CD1c-positive myeloid dendritic cell (primary cell): ENCODE data around the gene ATP2C1.

Experiments
- DNase-seq: peaks from one replicate; pipeline ENCODE4 v3.0.0-alpha.2; 2016; ENCODE audit errors: extremely low spot score

ATP2C1 gene

DNA sequence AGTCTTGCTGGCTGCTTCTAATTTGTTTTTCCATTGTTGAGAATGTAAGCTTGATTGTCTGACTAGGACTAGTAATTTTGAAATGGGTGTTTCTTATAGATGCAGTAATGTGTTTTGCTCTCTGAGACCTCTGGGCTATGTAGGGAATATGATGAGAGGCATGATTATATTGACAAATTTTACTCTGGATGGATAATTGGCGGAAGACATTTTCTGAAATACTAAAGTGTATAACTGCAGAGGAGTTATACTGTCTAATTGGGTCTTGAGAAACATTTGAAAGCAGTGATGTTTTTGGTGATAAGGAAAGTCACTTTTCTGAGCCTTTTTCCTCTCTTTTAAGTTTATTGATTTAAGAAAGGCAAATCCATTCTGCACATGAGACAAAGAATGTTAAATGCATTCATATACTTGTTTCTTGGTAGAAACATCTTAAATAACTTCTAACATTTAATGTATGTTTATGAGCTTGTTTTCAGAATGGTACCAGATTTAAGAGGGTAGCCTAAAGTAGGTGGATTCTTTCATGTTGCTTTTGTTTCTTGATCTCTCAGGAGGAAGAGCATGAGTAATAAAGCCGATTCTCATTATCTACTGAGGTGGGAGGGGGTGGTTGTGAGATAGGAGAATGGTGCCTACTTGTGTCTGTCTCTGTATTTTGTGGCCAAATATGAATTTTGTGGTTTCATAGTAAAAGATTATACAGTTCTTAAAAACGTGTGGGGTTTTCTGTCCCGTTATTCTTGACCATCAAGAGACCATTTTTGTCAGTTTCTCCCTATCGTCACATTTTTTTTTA, 2.0 kb downstream of the ATP2C1 start:
- no peak for DNase-seq

DNA sequence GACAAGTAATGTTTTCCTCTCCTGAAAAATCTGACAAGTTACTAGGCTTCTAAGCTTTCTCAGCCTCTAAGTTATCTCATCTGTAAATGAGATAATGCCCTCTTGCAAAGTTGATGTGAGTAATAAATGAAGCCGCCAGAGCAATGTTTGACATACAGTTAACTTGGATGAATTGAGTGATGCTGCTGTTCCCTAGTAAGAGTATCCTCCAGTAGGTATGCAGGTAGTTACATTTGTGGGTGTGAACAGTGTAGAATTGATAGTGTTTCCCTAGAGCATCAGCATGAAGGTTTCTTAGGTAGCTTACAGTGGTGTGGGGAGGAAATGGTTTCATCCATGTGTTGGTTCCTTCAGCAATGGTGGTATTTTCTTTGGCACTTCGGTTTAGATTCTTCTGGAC, 3.4 kb downstream of the ATP2C1 start:
- no peak for DNase-seq

DNA sequence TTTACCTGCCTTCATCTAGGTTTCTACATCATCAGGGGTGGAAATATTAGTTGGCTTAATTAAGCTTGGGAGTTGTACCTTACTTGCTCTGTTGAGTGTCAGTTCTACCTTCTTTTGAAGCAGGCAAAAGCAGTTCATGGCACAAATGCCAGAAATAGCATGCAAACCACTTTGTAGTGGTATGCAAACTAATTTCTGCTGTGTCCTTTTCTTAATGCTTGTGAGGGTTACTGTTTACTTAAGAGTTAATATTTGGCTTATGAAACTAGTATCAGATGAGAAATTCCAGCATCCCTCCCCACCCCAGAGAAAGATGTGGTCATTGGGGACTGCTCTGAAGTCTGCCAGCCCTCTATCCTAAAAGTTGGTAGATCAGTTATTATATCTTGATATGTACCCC, 7.1 kb downstream of the ATP2C1 start:
- DNase-seq: no peak

DNA sequence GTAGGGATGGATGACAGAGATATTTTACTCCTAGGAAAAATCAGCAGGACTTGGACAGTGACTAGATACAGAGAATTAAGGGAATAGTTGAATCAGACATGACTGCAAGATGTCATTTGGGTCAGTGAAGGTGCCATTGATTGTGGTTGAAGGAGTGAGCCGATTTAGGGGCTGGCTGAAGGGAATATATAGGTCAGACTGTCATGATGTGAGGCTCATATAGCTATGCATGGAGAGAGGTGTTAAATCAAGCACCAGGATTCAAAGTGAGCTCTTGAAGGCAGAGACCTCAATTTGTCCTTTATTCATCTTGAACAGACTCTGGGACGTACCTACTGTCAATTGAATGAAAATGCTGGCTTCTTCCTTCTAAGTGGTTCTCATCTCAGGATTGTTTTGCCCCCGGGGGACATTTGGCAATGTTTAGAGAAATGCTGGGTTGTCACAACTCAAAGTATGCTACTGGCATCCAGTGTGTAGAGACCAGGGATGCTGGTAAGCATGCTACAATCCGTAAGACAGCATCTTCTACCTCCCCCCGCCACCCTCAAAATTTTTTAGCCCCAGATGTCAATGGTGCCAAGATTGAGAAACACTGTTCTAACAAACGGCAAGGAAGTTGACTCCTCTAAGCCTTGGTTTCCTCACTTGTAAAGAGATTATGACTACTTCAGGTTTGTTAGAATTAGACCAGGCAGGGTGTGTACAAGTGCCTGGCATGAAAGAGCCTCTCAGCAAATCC, 7.8 kb downstream of the ATP2C1 start:
- DNase-seq: no peak

DNA sequence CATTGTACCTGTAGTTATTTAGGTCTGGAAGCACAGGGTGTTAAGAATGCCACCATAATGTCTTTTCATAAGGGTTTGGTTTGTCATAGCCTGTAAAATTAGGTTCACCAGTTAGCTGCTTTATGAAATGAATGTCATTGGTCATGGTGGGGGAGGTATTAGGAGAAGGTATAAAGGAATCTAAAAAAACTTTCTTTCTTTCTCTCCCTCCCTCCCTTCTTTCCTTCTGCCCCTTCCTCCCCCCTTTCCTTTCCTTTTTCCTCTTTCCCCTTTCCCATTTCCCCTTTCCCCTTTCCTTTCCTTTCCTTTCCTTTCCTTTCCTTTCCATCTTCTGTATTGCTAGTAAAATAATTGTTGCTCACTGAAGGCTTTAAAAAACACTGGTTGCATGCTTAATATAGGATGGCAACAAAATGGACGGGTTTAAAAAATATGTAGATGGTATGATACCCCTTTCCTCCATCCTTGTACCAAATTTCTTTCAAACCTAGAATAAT, 9.6 kb downstream of the ATP2C1 start:
- DNase-seq: no peak

DNA sequence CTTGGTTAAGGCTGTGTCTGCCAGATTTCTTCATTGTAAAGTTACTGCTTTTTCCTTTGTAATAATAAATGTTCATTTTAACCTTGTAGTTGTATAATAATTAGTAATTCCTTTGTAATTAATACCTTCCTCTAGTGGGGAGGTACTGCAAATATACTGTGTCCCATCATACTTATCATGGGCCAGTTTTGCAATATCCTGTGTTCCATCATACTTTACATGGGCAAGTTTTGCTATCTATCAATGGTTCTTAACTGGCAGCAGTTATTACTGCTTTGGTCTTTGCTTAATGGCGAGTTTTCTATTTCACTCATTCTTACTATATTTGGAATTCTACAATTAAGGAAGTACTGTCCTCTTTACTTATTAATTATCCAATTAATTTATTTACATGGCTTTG, 10.6 kb downstream of the ATP2C1 start:
- no peak for DNase-seq

DNA sequence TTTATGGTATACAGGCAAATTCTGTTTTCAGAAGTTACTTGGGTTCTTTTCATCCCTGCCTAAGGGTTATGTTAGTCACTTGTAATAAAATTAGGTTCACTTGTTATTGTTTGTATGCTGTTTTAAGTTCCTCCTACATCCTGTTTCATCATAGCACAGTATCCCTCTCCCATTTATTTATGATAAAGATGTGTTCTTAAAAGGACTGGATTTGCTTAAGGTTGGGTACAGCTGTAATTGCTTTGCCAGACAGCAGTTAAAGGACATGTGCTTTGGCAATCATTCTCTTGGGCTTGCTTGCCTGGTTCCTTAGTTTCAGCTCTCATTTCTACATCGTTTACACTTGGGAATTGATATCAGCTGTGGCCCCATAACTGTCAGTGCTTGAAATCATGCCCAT, 11.7 kb downstream of the ATP2C1 start:
- DNase-seq: no peak

DNA sequence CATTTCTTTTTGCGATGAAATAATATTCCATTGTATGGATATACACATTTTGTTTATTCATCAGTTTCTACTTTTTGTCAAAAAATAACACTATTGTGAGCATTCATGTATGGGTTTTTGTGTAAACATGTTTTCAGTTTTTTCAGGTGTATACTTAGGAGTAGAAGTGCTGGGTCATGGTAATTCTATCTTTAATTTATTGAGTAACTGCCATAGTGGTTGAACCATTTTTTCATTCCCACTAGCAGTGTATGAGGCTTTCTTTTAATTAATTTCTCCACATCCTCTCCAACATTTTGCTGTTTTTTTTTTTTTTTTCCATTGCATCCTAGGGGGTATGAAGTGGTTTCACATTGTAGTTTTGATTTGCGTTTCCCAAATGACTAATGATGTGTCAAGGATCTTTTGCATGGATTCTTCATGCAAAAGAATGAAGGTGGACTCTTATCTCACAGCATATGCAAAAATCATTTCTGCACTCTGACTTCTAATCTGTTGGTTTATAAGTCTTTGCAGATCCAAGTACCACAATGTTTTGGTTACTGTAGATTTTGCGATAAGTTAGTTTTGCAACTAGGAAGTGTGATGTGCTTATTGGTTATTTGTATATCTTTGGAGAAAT, 12.6 kb downstream of the ATP2C1 start:
- DNase-seq: no peak

DNA sequence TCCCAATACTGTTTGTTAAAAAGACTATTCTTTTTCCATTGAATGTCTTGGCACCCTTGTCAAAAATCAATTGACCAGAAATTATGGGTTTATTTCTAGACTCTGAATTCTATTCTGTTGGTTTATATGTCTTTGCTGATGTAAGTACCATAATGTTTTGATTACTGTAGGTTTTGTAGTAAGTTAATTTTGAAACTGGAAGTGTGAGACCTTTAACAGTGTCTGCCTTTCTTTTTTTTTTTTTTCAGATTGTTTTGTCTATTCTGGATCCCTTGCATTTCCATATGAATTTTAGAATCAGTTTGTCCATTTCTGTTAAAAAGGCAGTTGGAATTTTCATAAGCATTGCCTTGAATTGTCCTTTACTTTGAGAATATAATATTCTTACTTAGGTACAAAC, 13.6 kb downstream of the ATP2C1 start:
- DNase-seq: no peak

DNA sequence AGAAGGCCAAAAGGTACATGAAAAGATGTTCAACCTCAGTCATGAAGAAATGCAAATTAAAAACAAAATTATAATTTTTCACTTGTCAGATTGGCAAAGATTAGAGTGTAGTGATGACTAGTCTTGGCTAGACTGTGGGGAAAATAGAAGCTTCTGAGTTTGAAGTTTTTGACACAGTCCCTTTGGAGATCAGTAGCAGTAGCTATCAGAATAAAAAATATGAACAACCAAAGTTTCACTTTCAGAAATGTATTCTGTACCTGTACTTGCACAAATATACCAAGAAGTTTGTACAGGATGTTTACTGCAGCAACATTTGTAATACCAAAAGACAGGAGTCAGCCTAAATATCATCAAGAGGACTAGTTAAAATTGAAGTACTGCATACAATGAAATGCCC, 14.1 kb downstream of the ATP2C1 start:
- no peak for DNase-seq

DNA sequence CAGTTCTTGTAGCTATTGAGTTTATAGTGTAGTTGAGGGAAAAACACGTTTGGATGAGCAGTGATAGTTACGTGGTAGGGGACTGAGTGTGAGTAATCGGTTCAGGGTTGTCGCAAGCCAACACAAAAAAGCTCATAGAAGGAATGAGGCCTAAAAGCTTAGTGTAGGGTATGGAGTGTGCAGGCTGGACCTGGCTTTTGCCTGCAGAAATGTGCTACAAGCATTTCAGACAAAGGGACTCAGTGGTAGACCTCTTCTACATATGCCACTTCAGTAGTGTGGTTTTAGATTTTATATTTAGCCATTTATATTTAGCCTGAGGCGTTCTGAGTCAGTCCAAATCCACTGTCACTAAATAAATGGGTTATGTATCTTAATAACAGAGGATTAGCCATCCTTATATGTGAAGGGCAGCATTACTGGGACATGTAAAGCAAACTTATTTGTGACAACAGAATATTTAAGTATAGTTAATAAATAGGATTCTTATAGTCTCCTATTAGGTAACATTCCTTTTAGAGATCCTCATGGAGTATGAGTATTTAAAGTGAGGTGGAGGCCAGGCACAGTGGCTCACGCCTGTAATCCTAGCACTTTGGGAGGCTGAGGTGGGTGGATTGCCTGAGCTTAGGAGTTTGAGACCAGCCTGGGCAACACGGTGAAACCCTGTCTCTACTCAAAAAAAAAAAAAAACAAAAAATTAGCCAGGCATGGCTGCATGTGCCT, 21.8 kb downstream of the ATP2C1 start:
- no peak for DNase-seq

DNA sequence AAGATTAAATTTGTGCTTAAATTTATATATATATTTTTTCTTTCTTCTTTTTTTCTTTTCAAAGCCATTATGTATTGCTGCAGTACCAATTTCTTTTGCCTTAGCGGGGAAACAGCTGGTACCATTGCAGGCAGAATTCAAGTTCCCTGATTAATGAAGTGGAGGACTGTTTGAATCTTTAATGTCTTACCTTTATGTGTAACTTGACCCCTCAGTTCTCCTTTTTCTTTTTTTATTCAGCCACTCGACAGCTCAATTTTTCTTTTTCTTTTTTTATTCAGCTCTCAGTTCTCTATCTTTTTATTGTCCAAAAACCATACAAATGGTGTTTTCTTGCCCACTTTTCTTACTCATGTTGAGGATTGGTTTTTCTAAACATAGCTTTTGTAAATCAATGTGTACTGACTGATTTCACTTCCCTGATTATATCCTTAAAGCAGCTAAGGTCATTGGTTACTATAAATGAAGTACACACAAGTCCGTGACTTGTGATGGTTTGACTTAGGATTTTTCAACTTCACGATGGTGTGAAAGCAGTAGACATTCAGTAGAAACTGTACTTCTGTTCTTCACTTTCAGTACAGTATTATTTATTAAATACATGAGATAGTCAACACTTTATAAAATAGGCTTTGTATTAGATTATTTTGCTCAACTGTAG, 22.8 kb downstream of the ATP2C1 start:
- no peak for DNase-seq

DNA sequence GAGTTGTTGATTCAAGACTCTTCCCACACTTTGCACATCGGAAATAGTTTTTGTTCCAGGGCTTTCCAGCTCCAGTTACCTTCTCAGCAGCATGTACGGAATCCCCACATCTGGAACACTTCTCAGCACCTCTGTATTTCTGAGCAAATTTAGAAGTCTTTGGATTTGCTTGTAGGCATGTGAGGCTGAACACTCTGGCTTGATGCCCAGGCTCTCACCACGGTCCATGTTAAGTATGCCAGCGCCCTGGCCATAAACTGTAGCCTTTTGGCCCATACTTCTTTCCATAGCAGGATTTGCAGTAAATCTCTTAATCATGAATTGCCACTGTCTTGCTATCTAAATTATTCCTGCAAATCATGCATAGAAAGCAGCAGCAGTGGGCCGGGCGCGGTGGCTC, 24.4 kb downstream of the ATP2C1 start:
- DNase-seq: no peak

DNA sequence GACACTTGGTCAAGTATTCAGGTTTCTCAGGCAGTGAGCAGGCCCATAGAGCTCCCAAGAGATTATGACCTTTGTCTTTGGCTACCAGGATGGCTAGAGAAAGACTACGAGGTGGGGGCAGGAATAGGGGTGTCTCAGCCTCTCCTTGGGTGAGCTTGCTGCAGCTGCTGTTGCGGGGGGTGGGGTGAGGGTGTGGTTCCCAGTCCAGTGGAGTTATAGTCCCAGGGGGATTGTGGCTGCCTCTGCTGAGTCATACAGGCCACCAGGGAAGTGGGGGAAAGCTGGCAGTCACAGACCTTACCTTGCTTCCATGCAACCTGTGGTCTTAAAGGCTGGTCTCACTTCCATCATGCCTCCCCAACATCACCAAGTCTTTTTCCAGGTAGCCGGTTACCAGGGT, 31.7 kb downstream of the ATP2C1 start:
- no peak for DNase-seq

DNA sequence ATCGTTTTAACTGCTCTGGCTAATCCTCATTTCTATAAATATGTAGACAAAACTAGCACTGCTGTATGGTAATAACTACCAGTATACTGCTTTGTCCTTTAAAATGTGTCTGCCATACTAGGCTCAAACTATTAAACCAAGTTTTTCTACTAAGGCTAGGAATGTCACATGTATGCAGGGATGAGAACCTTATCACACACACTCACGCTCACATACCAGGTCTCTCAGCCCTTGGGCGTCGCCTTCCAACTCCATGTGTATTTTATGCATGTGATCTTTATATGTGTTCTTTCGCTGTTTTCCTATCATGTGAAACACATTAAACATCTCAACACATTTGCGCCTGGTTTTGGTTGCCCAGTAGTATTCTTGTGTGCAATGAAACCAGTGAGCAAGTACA, 32.6 kb downstream of the ATP2C1 start:
- DNase-seq: no peak

DNA sequence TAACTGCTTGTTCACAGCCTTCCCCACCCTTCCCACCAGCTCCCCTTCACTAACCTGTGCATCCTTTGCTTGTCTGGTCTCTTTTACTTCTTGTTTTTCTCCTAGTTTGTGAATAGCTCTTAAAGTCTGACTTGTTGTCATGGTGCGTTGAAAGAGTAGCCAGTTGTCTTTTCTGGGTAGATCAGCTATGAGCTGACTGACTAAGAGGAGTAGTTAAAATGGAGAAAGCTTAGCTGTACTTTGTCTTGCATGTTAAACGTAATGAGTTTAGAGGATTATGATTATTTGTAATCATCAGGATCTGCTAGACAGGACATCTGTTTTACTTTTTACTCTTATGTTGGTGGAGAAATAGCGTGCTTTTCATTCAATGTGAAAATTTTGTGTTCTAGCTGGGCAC, 35.9 kb downstream of the ATP2C1 start:
- DNase-seq: no peak

DNA sequence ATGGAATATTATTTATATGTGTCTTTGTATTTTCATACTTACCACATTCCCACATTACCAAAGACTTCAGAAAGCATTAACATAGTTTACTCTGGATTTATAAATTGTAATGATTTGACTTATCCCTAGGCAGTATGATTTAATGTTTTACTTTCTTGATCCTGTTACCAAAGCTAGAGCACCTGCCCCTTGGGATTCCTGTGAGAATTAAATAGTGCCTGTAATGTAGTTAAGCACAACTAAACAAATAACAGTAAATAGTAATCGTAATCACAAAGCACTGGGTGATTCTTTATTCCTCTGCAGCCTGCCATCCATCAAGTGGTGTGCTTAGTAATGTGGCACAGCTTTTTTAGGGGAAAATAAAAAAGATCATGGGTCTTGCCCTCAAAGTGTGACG, 39.1 kb downstream of the ATP2C1 start:
- no peak for DNase-seq

DNA sequence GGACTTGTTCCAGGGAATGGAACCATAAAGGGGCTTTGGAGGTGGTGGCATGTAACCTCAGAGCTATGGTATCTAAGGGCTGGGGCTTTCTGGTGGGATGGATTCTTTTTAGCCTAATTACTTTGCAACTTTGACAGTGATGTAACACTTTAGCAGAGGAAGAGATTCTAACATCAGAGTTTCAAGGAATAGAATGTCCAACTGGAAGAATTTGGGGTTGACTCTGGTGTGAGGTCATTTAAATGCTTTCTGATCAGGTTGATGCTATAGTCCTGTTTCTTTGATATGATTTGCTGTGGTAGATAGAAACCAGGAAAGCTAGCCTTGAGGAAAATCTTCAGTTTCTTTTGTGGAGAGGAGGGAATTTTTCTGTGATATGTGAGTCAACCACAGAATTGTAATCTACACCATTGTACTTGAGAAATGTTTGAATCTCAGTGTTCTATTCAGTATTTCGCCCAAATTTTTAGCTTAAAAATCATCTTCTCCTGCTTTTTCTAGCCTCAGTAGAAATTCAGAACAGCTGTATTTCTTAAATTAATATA, 40.0 kb downstream of the ATP2C1 start:
- no peak for DNase-seq

DNA sequence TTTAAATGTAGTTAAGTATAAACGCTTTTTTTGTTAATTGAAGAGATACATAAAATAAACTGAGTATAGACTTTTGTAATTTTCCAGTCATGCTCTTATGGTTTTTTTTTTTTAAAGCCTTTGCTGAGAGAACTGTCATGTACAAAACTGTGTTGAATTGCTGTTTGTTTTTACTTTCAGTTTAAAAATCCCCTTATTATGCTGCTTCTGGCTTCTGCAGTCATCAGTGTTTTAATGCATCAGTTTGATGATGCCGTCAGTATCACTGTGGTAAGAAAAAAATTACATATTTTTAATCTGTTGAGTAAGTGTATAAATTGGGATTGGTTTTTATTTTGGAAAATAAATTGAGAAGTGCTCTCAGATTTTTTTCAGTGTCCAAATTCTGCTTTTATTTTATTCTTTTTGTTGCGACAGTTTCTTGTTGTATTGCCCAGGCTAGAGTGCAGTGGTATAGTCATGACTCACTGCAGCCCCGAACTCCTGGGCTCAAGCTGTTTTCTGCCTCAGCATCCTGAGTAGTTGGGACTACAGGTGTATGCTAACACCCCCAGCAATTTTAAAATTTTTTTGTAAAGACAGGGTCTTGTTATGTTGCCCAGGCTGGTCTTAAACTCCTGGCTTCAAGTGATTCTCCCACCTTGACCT, 40.7 kb downstream of the ATP2C1 start:
- no peak for DNase-seq

DNA sequence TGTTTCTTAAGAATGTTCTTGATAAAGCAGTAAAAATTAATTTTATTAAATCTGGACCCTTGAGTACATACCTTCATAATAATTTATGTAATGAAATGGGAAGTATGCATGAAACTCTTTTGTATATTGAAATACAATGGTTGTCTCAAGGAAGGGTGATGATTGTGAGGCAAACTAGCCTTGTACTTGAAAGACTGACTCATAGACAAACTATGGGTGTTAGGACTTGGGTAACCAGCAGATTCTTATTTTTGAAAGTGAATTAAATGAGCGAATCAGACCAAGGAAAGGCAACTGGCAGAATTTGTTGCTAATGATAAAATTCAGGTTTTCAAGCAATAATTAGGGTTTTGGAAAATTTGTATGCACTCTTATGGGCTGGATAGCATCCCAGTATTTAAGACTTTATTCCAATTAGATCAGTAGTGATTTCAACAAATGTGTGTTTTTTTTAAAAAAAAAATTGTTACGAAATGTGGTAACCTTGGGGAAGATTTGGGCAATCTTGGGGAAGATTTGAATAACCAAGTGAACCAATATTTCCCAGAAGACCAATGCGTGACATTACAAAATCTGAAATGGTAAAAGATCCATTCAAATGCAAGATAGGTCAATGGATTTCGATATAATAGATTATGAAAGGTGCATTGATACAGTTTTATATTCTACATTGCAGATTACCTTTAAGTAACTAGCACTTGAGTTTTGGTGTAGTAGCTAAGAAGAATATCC, 42.0 kb downstream of the ATP2C1 start:
- no peak for DNase-seq
